Fibroblast of skin of right quadriceps (primary cell): Measurements from ENCODE around the gene SSX5.
"Not testable (repeated sequence)": the region's sequence is repeated elsewhere in the genome, so short reads cannot be mapped to it uniquely, and the experiment has no call there.

Source experiments
- DNase-seq: peaks from one replicate; pipeline ENCODE4 v3.0.0-alpha.2; 2013

Gene SSX5

GRCh38 chrX:48196745-48197201 lies at the start of gene SSX5:
SSX5 (minus strand) TSS chrX:48196795; CDS start chrX:48195358, 1,437 bp downstream.
- no peak for DNase-seq

GRCh38 chrX:48224196-48224595 lies 27.6 kb upstream of the SSX5 start:
- not testable (repeated sequence) for DNase-seq

GRCh38 chrX:48214341-48214740 lies 17.7 kb upstream of the SSX5 start:
- DNase-seq, result not testable (repeated sequence)

GRCh38 chrX:48190024-48190423 lies 6.6 kb downstream of the SSX5 start:
- DNase-seq, result not testable (repeated sequence)

- DNase-seq, result not testable (repeated sequence)
Measured at GRCh38 chrX:48181882-48182281, 14.7 kb downstream of the SSX5 start.

GRCh38 chrX:48180811-48181210 lies 15.8 kb downstream of the SSX5 start:
- DNase-seq, result no peak

GRCh38 chrX:48179691-48180090 lies 16.9 kb downstream of the SSX5 start:
- no peak for DNase-seq

- not testable (repeated sequence) for DNase-seq
Measured at GRCh38 chrX:48166322-48166721, 30.3 kb downstream of the SSX5 start.

GRCh38 chrX:48165241-48165640 lies 31.4 kb downstream of the SSX5 start:
- DNase-seq, result no peak

- DNase-seq, result no peak
Measured at GRCh38 chrX:48156014-48156413, 40.6 kb downstream of the SSX5 start.

- no peak for DNase-seq
Measured at GRCh38 chrX:48154796-48155195, 41.8 kb downstream of the SSX5 start.

- no peak for DNase-seq
Measured at GRCh38 chrX:48153769-48154168, 42.8 kb downstream of the SSX5 start.

- DNase-seq, result not testable (repeated sequence)
Measured at GRCh38 chrX:48142697-48143096, 53.9 kb downstream of the SSX5 start.

- not testable (repeated sequence) for DNase-seq
Measured at GRCh38 chrX:48141810-48142508, 54.6 kb downstream of the SSX5 start.

- not testable (repeated sequence) for DNase-seq
Measured at GRCh38 chrX:48139076-48139475, 57.5 kb downstream of the SSX5 start.
